NCI-H1436 treated with DMSO at 0.1 percent for 48 hours (cell line): Measurements from ENCODE around the gene TMEM108.

Experiments
- DNase-seq: peaks from one replicate; lab custom pipeline; 2025; lab: John Stamatoyannopoulos, UW

The TMEM108 gene

DNA sequence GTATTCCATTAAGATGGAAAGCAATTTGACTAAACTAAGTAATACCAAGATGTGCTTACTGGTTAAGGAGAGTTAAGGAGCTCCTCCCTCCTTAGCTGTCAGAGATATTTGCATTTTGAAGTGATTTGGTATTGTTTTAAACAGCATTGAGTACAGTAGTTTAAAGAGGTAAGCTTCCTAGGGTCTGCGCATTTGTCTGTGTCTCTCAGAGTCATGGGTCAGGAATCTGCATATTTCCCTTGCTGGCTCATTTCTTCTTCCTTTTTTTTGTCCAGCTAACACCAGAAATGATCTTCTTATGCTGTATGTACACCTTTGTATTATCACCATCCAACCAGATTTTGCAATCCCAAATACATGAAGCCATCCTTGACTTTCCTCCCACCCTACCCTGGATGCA is 198.7 kb downstream of the TMEM108 start:
- DNase-seq, result no peak

DNA sequence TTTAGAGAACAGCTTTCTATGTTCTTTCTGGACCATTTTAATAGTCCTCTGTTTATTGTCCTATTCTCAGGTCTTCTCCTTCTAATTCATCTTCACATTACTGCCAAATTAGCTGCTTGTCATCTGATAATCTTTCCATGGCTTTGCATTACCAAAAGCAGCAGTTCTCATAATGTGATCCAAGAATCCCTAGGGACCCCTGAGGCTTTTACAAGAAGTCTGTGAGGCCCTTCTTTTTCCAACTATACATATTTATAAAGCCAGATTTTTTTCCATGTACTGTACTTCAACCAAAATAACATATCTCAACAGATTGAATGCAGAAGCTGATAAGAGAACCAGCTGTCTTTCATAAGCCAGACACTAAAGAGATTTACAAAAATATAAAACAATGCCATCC is 199.2 kb downstream of the TMEM108 start:
- peak; percentile 10 for DNase-seq

DNA sequence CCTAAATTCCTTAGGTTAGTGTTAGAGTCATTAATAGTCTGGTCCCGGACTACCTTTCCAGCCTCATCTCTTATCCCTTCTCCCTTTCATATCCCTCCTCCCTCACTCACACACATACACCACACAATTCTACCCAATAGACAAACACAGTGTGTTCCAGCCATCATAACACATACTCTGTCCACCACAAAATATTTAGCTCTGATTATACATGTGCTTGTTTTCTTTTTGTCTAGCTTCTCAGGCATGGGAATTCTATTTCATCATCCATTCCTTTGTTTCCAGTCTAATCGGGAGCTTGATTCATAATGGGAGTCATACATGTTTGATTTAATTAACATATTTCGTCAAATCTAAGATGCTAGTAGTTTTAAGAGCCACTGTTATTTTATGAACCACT is 199.8 kb downstream of the TMEM108 start:
- no peak for DNase-seq

DNA sequence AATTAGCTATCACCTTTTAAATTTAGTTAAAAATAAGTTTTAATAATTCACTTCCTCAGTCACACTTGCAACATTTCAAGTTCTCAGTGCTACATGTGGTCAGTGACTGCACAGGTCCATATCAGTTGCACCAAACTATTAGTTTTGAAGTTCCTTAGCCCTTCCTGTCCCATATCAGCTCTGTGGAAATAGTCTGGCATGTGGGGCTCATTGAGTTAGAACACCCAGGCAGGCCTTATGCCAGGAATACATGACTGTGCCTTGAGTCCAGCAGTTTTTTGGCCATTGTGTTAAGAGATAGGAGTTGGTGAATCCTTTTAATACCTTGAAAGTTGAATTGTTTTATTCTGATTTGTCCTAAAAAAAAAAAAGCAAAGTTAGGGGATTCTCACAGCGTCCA is 207.9 kb downstream of the TMEM108 start:
- DNase-seq, result no peak

DNA sequence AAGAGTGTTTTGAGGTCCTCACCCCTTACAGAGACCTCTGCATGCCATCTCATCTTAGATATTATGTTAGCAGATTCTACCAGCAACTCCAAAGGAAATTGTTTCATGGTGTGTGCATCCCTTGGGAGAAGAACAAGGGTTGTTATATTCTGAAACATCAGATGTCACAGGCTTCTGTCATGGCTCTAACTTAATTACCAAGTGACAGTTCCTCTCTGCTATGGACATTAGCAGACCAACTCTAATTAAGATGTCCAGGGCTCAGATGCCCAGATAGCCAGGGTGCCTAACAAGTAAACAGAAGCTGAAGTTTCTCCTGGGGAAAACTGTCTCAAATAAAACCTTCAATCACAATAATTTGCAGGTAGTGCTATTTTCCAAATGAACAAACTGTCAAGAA is 208.6 kb downstream of the TMEM108 start:
- DNase-seq, result no peak

DNA sequence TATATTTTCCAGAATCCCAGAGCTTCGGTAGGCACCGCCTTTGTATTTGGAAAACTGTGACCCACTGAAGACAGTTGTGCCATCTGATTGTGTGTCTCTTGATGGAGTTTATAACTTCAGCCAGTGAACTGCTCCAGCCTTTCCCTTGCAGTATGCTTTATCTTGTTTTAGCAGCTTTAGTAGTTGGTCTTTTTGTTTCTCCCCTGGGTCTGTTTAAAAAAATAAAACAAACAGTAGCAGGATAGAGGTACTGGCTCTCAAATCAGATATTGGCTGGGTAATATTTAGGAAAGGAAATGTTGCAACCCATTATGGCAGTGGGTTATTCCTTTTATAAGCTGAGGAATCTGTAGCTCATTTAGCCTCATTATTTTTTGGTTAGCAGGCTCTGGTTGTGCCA is 210.2 kb downstream of the TMEM108 start:
- DNase-seq, result no peak

DNA sequence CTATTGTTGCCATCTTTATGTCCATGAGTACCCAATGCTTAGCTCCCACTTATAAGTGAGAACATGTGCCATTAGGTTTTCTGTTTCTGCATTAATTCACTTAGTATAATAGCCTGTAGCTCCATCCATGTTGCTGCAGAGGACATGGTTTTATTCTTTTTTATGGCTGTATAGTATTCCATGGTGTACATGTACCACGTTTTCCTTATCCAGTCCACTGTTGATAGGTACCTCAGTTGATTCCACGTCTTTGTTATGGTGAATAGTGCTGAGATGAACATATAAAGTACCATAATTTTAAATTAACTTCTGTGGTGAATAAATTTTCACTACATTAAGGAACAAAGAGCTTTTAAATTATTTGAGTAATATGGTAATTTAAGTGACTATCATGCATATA is 211.3 kb downstream of the TMEM108 start:
- no peak for DNase-seq

DNA sequence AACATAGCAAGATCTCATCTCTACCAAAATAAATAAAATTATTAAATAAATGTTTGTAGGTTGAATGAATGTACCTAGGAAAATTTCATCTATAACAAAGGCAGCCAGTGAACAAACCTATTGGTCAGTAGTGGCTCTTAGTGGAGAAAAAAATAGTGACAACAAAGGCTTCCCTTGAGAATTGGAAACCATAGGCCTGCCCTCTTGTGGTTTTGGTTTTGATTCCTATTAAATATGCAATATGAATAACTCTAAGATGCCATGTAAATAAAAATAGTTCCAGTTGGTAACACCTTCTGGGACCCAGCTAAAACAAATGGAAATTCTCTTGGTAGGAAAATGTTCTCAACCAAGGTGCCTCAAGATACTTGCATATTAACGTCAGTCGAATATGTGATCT is 216.0 kb downstream of the TMEM108 start:
- DNase-seq, result no peak

DNA sequence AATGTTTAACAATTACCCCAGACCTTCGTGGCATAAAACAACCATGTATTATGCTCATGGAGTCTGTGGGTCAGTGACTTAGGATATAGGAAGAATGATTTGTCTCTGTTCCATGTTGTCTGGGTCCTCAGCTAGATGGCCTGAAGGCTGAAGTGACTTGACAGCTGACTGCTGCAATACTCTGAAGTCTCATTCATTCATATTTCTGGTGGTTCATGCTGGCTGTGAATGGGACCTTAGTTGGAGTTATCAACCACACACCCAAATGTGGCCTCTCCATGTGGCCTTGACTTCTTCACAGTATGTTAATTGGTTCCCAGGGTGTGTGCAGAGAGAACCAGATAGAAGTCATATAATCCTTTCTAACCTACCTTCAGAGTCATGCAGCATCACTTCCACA is 216.5 kb downstream of the TMEM108 start:
- DNase-seq, result no peak

DNA sequence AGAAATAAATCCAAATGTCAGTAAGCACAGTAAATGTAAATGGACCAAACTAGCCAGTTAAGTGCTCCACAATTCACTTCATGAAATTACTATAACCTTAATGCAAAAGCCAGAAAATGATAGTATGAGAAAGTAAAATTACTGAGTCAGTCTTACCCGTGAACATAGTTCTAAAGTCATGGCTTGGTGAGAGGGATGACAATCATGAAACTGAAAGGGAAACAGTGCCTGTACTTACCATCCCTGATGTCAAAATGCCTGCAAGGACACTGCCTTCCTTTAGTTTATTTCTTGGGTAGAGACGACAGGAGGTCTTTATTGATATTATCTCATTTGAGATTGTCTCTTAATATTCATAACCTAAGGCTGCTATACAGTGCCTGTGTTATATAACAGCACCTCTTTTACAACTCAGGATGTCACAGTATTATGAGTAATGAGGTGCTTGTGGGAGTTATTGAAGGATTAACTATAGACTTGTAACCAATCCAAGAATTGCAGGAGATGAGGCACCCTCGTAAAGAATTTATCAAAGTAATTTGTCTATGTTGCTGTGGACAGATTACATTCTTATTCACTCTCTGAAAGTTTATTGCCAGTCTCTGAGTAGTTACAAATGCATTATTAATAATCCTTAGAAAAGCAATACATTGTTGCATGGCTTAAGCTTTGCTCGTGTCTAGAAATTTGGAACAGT is 218.7 kb downstream of the TMEM108 start:
- no peak for DNase-seq

DNA sequence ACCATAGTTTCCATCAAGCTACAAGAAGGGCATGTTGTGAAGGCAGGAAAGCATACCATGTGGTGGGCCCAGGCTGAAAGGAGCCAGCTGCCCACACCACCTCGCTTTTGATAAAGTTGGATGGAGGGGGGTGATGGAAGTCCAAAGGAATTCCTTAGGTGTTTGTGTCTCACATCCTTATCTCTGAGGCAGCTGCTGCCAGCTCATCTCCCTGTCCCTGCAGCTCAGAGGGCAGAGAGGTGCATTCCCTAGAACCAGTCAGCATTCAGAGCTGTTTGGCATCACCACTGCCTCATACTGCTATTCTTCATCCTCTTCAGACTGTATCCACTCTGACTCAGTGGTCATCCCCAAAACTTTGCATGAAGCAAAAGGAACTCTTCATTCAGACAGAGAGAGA is 220.2 kb downstream of the TMEM108 start:
- DNase-seq, result no peak

DNA sequence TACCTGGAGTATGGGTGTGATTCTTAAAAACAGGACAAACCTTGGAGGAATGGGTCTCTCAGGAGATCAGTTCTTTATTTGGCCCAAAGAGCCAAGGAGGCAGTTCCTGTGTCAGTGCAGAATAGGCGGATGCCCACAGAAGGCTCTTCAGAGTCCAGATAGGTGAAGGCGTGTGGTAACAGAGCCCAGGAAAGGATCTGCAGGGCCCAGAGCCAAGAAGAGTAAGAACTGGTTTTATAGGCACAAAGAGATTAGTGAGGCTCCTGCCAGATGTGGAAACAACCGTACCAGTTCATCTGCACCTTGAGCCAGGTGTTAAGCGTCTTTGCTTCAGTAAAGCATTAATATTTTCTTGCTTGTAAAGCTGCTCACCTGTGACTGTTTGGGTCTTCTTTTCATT is 221.6 kb downstream of the TMEM108 start:
- no peak for DNase-seq

DNA sequence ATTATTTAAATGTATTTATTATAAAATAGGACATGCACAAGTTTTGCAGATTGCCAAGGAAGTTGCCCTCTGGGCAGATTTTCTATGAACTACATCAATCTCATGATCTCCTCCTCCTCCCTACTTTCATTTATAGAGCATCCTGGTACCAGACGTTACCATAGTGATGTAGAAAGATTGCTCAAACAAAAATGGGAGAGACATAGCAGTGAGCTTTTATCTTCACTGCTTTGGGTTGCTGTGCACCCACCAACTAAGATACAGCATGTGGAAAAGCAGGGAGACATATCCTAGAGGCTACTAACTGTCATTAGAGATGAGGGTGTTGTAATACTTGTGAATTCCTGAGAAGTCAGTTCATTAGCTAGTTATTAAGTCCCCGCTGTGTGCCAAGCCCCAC is 224.1 kb downstream of the TMEM108 start:
- DNase-seq, result no peak

DNA sequence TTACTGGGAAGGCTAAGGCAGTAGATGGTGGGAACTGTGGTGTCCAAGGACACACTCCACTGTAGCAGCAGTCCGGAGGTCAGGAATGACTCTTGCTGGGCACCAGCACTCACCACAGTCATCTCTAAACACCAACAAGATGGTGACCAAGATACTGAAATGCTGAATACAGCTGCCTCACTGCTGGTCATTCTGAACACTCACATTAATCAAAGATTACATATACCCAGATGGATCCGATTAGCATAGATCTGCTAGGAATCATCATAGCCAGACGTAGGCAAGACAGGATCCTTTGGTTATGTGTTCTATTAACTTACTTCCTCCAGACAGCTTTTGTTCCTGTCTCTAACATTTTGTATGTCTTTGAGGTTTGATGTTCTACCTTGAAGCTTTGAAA is 226.7 kb downstream of the TMEM108 start:
- DNase-seq, result no peak

DNA sequence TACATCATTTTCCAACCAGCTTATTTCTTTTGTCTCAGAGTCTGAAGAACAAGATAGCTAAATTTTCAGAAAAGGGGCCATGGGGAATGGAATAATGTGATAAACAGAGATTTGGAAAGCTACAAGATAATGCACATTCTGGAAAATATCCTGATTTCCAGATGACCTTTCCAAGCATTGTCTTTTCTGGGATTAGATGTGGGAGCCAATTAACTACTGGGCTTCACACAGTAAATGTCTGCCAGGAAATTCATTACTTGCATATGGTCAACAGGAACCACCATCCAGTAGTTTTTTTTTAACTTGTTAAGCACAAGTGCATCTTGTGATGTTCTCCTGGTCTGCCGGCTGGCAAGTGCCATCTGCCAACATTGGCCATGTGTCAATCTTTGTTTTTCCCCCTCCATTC is 230.5 kb downstream of the TMEM108 start:
- DNase-seq, result no peak

DNA sequence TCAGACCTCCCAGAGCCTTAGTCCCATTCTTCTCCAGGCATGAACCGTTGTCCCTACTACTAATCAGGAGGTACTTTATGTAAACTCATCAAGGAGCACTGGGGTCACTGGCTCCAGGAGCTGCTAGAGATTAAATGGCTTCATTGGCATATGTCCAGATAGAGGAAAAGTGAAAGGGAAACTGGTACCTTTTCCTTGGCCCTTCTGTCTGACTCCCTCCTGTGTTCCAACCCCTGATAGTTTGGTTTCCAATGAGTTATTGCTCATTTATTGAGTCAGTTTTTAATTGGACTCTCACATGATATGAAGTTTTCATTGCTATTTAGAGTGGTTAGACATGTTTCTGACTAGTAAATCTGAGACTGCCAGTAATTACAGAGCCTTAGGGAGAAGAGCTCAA is 231.2 kb downstream of the TMEM108 start:
- DNase-seq, result no peak

DNA sequence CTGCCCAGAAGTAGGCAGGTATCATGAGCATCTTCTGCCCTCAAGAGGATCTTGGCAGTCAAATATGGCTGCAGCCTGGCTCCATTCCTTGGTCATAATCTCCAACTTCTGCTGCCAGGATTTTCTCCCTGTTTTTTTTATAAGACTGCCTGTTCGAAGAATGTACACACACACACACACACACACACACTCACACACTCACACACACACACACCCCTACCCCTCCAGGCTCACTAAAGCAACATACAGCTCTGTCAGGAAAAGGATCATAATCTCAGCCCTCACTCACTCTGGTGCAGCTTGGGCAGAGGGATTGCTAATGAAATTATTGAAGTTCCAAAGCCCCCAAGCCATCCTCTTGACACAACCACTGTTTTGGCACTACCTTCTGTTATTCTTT is 232.4 kb downstream of the TMEM108 start:
- DNase-seq, result no peak

DNA sequence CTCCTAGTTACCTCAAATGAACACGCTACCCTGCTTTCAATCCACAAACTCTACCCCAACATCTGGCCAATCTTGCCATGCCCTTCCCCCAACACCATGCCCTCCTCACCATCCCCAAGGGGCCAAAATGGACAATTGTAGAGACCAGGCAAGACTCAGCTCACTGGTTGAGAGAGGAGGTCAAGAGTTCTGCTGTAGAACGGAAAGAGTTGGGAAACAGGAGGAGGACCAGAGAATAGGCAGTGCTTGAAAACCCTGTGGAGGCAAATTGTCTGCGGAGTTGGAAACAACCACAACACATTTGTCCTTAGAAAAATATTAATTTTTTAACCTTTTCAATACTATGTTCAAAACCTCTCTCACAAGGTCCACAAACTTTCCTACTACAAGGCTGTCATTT is 232.9 kb downstream of the TMEM108 start:
- DNase-seq, result no peak

DNA sequence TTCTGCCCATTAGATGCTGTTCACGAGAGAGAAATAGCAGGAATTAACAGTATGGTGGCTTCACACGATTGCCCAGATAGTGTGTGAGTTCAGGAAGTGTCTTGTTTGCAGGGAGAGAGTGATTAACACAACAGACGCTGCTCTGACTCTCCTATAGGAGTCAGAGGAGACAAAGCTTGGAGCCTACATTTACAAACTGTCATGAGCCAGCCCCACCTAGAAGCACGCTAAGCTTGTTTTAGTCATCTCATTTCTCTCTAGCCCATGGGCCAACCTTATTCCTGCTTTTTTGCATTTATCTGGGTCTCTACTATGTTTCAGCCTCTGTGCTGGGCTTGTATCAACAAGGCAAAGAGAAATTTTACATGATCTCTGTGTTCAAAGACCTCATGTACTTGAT is 233.3 kb downstream of the TMEM108 start:
- peak; percentile 14 for DNase-seq

DNA sequence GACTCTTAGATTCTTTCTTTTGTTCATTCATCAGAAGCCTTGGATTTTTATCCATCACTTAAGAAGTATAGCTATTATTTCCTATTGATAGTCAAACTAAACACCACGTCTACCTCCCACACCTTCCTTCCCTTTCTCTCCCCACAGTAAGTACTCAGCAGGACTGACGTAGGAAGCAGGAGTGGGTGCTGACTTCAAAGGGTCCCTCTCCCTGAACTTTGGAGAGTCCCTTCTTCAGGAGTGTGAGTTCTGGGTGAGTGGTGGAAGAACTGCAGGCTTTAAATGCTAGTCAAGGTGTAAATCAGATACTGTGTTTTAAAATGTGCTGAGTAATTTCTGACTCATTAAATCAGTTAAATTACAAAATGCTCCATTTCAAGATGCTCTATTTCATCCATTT is 235.2 kb downstream of the TMEM108 start:
- no peak for DNase-seq

DNA sequence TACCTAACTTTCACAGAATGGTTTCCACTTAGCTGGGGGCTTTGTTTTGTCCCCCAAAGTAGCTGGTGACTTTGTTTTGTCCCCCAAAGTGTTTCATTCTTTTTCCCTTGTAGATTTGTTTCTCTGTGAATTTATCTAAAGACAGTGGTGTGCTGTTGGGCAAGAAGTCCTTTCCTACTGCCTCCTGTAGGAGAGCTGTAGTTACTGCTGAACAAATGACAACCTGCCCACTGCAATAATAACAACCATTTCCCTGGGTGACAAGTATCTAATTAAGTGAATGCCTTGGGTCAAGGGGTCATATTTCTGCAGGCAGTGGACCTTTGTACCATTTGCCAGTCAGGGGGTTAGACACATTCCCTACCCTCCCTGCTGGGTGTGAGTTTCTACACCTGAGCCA is 236.3 kb downstream of the TMEM108 start:
- no peak for DNase-seq

DNA sequence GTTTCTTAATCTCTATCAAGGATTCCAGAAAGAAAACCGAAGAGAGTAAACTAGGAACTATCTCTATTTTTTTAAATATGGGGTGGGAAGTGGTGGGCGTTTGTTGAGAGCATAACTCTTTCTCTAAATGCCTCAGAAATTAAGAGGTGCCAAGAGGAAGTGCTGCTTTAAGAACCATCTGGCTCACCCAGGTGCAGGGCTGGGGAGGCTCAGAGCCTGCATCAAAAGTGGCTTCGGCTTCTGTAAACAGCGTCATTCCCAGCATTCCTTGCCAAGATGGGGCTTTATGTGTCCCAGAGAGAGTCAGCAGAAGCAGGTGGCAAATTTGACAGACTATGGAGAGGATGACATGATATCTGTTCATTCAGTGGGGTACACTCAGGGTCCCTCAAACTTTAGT is 238.4 kb downstream of the TMEM108 start:
- no peak for DNase-seq

DNA sequence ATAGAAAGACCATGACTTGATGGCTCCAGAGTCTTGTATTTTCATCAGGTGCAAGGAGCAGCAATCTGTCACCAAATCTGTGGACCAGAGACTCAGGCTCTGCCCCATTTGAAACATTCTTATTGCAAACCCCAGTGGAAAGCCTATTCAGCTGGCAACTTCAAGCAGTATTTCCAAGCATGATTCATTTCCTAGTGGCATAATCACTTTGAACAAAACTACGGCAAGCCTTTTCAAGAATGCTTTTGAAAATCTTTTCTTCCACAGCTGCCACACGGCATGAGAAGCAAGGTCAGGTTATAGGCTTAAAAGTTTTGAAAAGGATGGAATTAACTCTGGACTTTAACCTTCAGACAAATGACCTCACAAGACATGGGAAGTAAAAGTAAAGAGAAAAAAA is 239.6 kb downstream of the TMEM108 start:
- DNase-seq, result no peak

DNA sequence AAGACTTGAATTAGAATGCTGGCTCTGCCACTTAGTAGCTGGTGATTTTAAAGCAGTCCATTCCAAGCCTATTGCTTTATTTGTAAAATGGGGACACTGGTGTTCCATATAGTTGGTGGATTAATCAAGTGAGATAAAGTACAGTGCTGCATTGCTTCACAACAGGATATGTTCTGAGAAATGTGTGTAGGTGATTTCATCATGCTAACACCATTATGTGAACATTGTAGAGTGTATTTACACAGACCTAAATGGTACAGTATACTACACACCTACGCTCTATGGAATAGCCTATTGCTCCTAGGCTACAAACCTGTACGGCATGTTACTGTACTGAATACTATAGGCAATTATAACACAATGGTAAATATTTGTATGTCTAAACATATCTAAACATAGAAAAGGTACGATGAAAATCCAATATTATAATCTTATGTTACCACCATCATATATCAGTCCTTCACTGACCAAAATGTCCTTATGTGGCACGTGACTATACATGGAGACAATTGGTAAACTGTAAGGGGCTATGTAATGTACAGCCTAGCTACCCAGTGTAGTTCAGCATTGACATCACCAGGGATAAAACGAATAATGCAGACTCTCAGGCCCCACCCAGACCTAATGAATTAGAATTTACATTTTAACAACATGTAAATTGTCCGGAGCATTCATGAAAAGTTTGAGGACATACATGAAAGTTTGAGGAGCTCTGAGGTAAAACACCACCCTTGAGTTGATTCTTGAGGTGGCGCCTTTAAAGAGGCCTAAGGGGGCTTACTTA is 240.3 kb downstream of the TMEM108 start:
- no peak for DNase-seq
